Transverse colon (tissue), 4 donors: ENCODE results near the gene MAN1C1. TPM values are rescaled to one million over a fixed set of nuclear protein-coding genes. Genes with fewer than 3 reads are reported as not detected.

Source experiments
- DNase-seq: peaks from one replicate; pipeline ENCODE4 v3.0.0-alpha.2; 2019
- H3K27ac ChIP-seq, 4 donors: fragments of 200-600 bp; sonication (generic); 2 replicates each; pipeline ENCODE4 v1.5.1; 2016 to 2018; ENCODE audit warnings: inconsistent platforms in 4 of 4
- H3K27me3 ChIP-seq: fragments of 200-600 bp; sonication (generic); 2 replicates; pipeline ENCODE4 v1.5.1; 2017; ENCODE audit warnings: inconsistent platforms
- H3K36me3 ChIP-seq, 4 donors: fragments of 200-600 bp; sonication (generic); 2 replicates each; pipeline ENCODE4 v1.5.1; 2017 to 2019; ENCODE audit warnings: inconsistent platforms in 4 of 4
- H3K4me1 ChIP-seq, 4 donors: fragments of 200-600 bp; sonication (generic); 2 replicates each; pipeline ENCODE4 v1.5.1; 2017 to 2020; ENCODE audit warnings: inconsistent platforms in 4 of 4
- H3K4me3 ChIP-seq, 4 donors: fragments of 200-600 bp; sonication (generic); 1 replicate in 1 of 4; 2 replicates in 3 of 4; pipeline versions ENCODE4 v1.5.1 to v1.6.1; 2017 to 2019; ENCODE audit warnings: inconsistent platforms in 4 of 4
- H3K9me3 ChIP-seq, 2 donors: fragments of 200-600 bp; sonication (generic); 2 replicates each; pipeline ENCODE4 v1.5.1; 2017 to 2019; ENCODE audit warnings: inconsistent platforms in 2 of 2
- EP300 ChIP-seq: sonication (generic); formaldehyde crosslinking; IDR thresholded peaks from one replicate; pipeline ENCODE4 v1.6.1; 2017; ENCODE audit warnings: antibody characterized with exemption, low read depth
- POLR2A ChIP-seq: fragments of 450-650 bp; IDR thresholded peaks from one replicate; pipeline ENCODE4 v1.6.1; 2016; ENCODE audit warnings: antibody characterized with exemption, mild to moderate bottlenecking, moderate library complexity
- POLR2AphosphoS5 ChIP-seq, 3 donors: sonication (generic); formaldehyde crosslinking; IDR thresholded peaks; one replicate each; pipeline ENCODE4 v1.6.1; 2016; ENCODE audit warnings: antibody characterized with exemption in 3 of 3
- WGBS, 2 donors: methylation state at CpG; one replicate each; pipeline ENCODE4 v1.1.5; 2018; ENCODE audit warnings: low coverage in 1 of 2; 5-methylcytosine and 5-hydroxymethylcytosine counted together
- in situ Hi-C, 4 donors: fragments of 200-750 bp; cut with MboI; loops; one replicate each; pipeline versions ENCODE4 v1.15.0 to v1.15.1; 2017; ENCODE audit warnings: low sequenced_read_pairs in 3 of 4, low pct_ligation_motif_present in 1 of 4, low pct_unique_long_range_greater_than_20kb in 1 of 4
- intact Hi-C: fragments of 100-400 bp; cut with DNase I; formaldehyde crosslinking; loops from one replicate; pipeline ENCODE4 v1.15.1; 2023; ENCODE audit warnings: low total_unique reads
- total RNA-seq, 4 donors: library from RNA; depleted of rRNA; stranded (reverse); fragments of >200 nt; gene quantifications; one replicate each; pipeline ENCODE4 v1.1.0, GENCODE V29; 2016
- TF ChIP-seq, protein P1 (sequence below), 5 experiments: fragments of 200-600 bp in 3 of 5; fragments of 450-650 bp in 2 of 5; sonication (generic) in 3 of 5; IDR thresholded peaks; 1 replicate in 2 of 5; 2 replicates in 3 of 5; pipeline ENCODE4 v1.5.1; 2016 to 2017; ENCODE audit warnings: antibody characterized with exemption in 5 of 5, inconsistent platforms in 3 of 5, mild to moderate bottlenecking in 2 of 5, moderate library complexity in 1 of 5

MAN1C1 gene
- total RNA-seq, 4 donors from 2014 or later = 2.4 to 6.8 (median 4.3) TPM

DNA sequence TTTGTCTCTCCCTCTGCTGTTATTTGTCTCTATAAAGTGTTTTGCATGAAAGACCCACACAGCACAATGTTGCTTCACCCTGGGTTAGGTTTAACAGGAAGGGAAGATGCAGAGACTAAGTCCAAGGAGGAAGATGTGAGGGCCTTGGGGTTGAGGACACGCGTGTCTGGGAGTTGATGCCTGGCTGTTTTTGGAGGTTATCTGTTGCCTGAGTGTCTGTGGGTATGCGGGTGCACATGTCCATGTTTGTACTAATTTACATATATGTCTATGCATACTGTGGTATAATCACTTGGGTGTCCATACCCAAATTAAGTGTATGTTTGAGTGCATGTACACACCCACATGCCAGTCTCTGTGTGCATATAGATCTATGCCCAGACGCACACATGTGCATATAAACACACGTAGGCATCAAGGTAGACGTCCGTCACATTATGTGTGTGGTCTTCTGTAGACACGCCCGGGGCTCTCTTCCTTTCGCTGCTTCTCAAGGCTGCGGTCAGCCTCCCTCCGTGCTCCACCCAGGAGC is 962 bp upstream of the MAN1C1 start:
- Histone ChIP-seq H3K36me3 (no peaks in the 10 kb centered on the region), H3K27me3 (peaks cover 31% of the 10 kb centered on the region), H3K27ac (peak overlapping the region; percentile 75 to 90 (median 82)), H3K4me1 (peaks cover 10 to 39% (median 28%) of the 10 kb centered on the region in 4 donors), H3K4me3 (peak overlapping the region; percentile 37 to 69 (median 56)), H3K9me3 (no peaks in the 10 kb centered on the region)
- intact Hi-C loops (loop anchor here (2.0 to 5.0 kb wide), 2 partner anchors 79 to 127 kb away; no protein-coding TSS in a partner anchor), in situ Hi-C loops (loop anchor here in 3 of 4 donors (10.0 to 25.0 kb wide), 2 partner anchors 172 to 179 kb away; no protein-coding TSS in a partner anchor)
- WGBS, 2 donors = 5 to 9% methylated on average over 7 to 10 of the region's 12 CpGs
- no peak for TF ChIP-seq EP300
- no peak for TF ChIP-seq POLR2AphosphoS5 (IDR thresholded peaks at IDR 0.05)
- no peak for TF ChIP-seq POLR2A
- TF ChIP-seq, protein P1, sequence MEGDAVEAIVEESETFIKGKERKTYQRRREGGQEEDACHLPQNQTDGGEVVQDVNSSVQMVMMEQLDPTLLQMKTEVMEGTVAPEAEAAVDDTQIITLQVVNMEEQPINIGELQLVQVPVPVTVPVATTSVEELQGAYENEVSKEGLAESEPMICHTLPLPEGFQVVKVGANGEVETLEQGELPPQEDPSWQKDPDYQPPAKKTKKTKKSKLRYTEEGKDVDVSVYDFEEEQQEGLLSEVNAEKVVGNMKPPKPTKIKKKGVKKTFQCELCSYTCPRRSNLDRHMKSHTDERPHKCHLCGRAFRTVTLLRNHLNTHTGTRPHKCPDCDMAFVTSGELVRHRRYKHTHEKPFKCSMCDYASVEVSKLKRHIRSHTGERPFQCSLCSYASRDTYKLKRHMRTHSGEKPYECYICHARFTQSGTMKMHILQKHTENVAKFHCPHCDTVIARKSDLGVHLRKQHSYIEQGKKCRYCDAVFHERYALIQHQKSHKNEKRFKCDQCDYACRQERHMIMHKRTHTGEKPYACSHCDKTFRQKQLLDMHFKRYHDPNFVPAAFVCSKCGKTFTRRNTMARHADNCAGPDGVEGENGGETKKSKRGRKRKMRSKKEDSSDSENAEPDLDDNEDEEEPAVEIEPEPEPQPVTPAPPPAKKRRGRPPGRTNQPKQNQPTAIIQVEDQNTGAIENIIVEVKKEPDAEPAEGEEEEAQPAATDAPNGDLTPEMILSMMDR (IDR thresholded peaks at IDR 0.05) = no peak
- no peak for DNase-seq

DNA sequence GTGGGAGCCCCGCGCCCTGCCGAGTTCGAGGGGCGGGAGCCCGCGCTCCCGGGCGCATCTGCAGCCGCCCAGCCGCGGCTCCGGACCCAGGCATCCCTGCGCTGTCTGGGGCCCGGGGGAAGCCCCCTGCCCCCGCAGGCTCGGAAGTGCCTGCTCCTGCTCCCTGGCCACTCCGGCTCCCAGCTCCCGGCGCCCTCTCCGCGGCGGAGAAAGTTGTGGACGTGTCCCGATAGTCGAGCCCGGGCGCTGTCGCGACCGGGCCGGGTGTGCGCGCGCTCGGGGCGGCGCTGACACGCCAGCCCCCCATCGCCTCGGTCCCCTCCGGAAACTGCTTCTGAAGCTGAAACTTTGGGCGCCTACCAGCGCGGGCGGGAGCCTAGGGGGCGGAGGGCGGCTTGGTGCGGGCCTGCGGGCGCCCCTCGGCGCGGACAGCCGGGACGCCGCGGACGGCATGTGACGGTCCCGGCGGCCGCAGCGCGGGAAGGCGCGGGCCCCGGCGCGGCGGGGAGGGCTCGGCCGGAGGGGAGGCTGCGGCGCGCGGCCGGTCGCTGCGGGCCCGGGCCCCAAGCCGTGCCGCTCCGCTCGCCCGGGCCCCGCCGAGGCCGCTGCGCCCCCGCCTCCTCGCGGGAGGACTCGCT is 515 bp downstream of the MAN1C1 start:
- WGBS, 2 donors = 0% methylated on average over 82 of the region's 94 CpGs; no CpG with 5 or more reads in 1 of the 2 donors

DNA sequence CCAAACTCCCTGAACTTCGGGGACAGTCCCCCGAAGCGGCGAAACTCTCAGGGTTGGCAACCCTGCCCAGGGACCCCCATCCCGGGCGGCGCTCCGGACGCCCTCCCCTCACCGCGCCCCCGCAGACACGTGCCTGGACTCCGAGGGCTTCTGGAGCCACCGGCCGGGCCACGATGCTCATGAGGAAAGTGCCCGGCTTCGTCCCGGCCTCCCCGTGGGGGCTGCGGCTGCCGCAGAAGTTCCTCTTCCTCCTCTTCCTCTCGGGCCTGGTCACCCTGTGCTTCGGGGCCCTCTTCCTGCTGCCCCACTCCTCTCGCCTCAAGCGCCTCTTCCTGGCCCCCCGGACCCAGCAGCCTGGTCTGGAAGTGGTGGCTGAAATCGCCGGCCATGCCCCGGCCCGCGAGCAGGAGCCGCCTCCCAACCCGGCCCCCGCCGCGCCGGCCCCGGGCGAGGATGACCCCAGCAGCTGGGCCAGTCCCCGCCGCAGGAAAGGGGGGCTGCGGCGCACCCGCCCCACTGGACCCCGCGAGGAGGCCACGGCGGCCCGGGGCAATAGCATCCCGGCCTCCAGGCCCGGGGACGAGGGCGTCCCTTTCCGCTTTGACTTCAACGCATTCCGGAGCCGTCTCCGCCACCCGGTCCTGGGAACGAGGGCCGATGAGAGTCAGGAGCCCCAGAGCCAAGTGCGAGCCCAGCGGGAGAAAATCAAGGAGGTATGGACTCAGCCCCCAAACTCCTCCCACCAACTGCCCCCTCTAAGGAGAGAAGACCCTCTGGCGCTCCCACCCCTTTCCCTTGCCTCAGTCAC is 1.2 kb downstream of the MAN1C1 start:
- intact Hi-C loops = loop anchor here (2.0 to 5.0 kb wide), 2 partner anchors 77 to 124 kb away; no protein-coding TSS in a partner anchor
- H3K27ac ChIP-seq = peak overlapping the region; percentile 61 to 76 (median 72)
- TF ChIP-seq, protein P1 (IDR thresholded peaks at IDR 0.05) = no peak
- TF ChIP-seq POLR2AphosphoS5 (IDR thresholded peaks at IDR 0.05) (no peak), EP300 (no peak), POLR2A (no peak)
- H3K4me1 ChIP-seq = peaks cover 9 to 45% (median 26%) of the 10 kb centered on the region in 4 donors
- no peaks in the 10 kb centered on the region for H3K36me3 ChIP-seq
- in situ Hi-C loops = loop anchor here in 3 of 4 donors (10.0 to 25.0 kb wide), 2 partner anchors 169 to 177 kb away; no protein-coding TSS in a partner anchor
- peaks cover 16% of the 10 kb centered on the region for H3K27me3 ChIP-seq
- DNase-seq = no peak
- no peaks in the 10 kb centered on the region for H3K9me3 ChIP-seq
- H3K4me3 ChIP-seq = peak overlapping the region; percentile 51 to 97 (median 76)
- WGBS, 2 donors = 8% methylated on average over 52 of the region's 66 CpGs; no CpG with 5 or more reads in 1 of the 2 donors

More for the DNA sequence above, 515 bp downstream of the MAN1C1 start:
- TF ChIP-seq POLR2A (no peak), POLR2AphosphoS5 (IDR thresholded peaks at IDR 0.05) (no peak), EP300 (no peak)
- TF ChIP-seq, protein P1 (IDR thresholded peaks at IDR 0.05) = no peak
- no peak for DNase-seq
- peak overlapping the region; percentile 75 to 85 (median 80) for H3K27ac ChIP-seq
- peak overlapping the region; percentile 69 to 97 (median 90) for H3K4me3 ChIP-seq
- H3K27me3 ChIP-seq = peaks cover 20% of the 10 kb centered on the region
- no peaks in the 10 kb centered on the region for H3K9me3 ChIP-seq
- in situ Hi-C loops = loop anchor here in 3 of 4 donors (10.0 to 25.0 kb wide), 2 partner anchors 170 to 178 kb away; no protein-coding TSS in a partner anchor
- intact Hi-C loops = loop anchor here (2.0 to 5.0 kb wide), 2 partner anchors 78 to 125 kb away; no protein-coding TSS in a partner anchor
- H3K4me1 ChIP-seq = peaks cover 9 to 45% (median 26%) of the 10 kb centered on the region in 4 donors
- no peaks in the 10 kb centered on the region for H3K36me3 ChIP-seq
